ENCODE measurements around the gene MYL6B.

DNA sequence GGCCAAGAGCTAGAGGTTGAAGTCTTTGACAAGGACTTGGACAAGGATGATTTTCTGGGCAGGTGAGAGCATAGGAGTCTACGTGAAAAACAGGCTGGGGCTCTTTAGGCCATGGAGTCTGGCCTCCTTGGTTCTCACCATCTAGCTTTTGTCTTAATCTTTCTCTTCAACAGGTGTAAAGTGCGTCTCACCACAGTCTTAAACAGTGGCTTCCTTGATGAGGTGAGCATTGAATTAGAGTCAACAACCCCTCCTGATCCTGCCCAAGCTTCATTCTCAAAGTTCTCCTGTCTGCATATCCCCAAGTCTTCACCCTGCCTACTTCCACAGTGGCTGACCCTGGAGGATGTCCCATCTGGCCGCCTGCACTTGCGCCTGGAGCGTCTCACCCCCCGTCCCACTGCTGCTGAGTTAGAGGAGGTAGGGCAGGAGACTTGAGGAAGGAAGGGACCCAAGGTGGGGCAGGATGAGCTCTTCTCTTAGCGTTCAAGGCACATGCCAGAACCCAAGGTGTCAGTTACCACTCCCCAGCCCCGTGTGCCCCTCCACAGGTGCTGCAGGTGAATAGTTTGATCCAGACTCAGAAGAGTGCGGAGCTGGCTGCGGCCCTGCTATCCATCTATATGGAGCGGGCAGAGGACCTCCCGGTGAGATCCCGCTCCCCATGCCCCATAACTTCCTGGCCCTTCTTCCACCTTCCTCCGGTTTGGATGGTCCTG lies 14.4 kb upstream of the MYL6B start:
- TF ChIP-seq CTCF (IDR thresholded peaks at IDR 0.05; ENCODE audit: poor library complexity), result no peak
- no peak for TF ChIP-seq EZH2 (IDR thresholded peaks at IDR 0.05; ENCODE audit: borderline replicate concordance)
- TF ChIP-seq EZH2phosphoT487 (IDR thresholded peaks at IDR 0.05; ENCODE audit: low read depth, severe bottlenecking, unreplicated experiment), result no peak
